IPS-18a (cell line): ENCODE measurements around the gene AXIN2.

ENCODE experiments used
- H3K27ac ChIP-seq: one replicate; pipeline ENCODE4 v1.5.1; 2013; ENCODE audit warnings: low read length
- H3K27me3 ChIP-seq: one replicate; pipeline ENCODE4 v1.6.1; 2013; ENCODE audit warnings: mild to moderate bottlenecking, low read length; ENCODE audit not compliant: control insufficient read depth, insufficient read depth
- H3K36me3 ChIP-seq: one replicate; pipeline ENCODE4 v1.6.1; 2013; ENCODE audit warnings: low read depth, low read length; ENCODE audit not compliant: control insufficient read depth
- H3K4me1 ChIP-seq: one replicate; pipeline ENCODE4 v1.6.1; 2013; ENCODE audit warnings: low read depth, low read length; ENCODE audit not compliant: control insufficient read depth
- H3K4me3 ChIP-seq: one replicate; pipeline ENCODE4 v1.5.1; 2013; ENCODE audit warnings: low read length
- H3K9ac ChIP-seq: one replicate; pipeline ENCODE4 v1.6.1; 2013; ENCODE audit warnings: mild to moderate bottlenecking, low read length, moderate library complexity
- H3K9me3 ChIP-seq: one replicate; pipeline ENCODE4 v1.6.1; 2013; ENCODE audit warnings: low read depth, low read length; ENCODE audit not compliant: control insufficient read depth

Gene AXIN2

GRCh38 chr17:65576939-65577338, 15.5 kb upstream of the AXIN2 start:
- Histone ChIP-seq H3K27me3 (no peaks in the 10 kb centered on the region), H3K9ac (no peak overlapping the region), H3K9me3 (no peaks in the 10 kb centered on the region), H3K36me3 (no peaks in the 10 kb centered on the region), H3K4me3 (no peak overlapping the region), H3K4me1 (peaks cover 25% of the 10 kb centered on the region), H3K27ac (no peak overlapping the region)

DNA sequence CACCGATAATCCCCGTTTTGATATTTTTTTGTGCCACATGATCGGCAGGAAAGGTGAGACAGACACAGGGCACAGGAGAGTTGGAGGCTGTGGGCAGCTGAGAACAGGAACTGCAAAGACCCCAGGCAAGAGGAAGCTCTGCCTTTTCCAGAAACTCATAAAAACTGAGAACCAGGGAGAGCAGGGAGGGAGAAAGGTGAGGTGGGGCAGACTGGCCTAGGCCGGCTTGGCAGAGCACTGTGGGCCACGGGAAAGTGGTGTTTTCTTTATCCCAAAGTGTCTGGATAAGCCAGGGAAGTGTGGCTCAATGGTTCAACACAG, 11.8 kb upstream of the AXIN2 start:
- H3K27ac ChIP-seq = peak overlapping the region; percentile 73
- peaks cover 4% of the 10 kb centered on the region for H3K27me3 ChIP-seq
- H3K9me3 ChIP-seq = no peaks in the 10 kb centered on the region
- H3K4me3 ChIP-seq = peak overlapping the region; percentile 22
- H3K9ac ChIP-seq = peak overlapping the region; percentile 51
- peaks cover 38% of the 10 kb centered on the region for H3K4me1 ChIP-seq
- no peaks in the 10 kb centered on the region for H3K36me3 ChIP-seq

GRCh38 chr17:65572581-65573281, 11.3 kb upstream of the AXIN2 start:
- Histone ChIP-seq H3K4me3 (peak overlapping the region; percentile 58), H3K9me3 (no peaks in the 10 kb centered on the region), H3K9ac (peak overlapping the region; percentile 54), H3K27me3 (peaks cover 4% of the 10 kb centered on the region), H3K4me1 (peaks cover 38% of the 10 kb centered on the region), H3K36me3 (no peaks in the 10 kb centered on the region), H3K27ac (peak overlapping the region; percentile 94)

- Histone ChIP-seq H3K9ac (peak overlapping the region; percentile 54), H3K27me3 (peaks cover 4% of the 10 kb centered on the region), H3K27ac (peak overlapping the region; percentile 94), H3K4me1 (peaks cover 38% of the 10 kb centered on the region), H3K36me3 (no peaks in the 10 kb centered on the region), H3K9me3 (no peaks in the 10 kb centered on the region), H3K4me3 (peak overlapping the region; percentile 58)
These were observed 10.7 kb upstream of the AXIN2 start for GRCh38 chr17:65572186-65572580.

GRCh38 chr17:65568918-65569317, 7.5 kb upstream of the AXIN2 start:
- Histone ChIP-seq H3K27me3 (peaks cover 4% of the 10 kb centered on the region), H3K9ac (no peak overlapping the region), H3K27ac (no peak overlapping the region), H3K4me3 (no peak overlapping the region), H3K9me3 (no peaks in the 10 kb centered on the region), H3K4me1 (peaks cover 34% of the 10 kb centered on the region), H3K36me3 (no peaks in the 10 kb centered on the region)

GRCh38 chr17:65567566-65567965, 6.1 kb upstream of the AXIN2 start:
- no peaks in the 10 kb centered on the region for H3K36me3 ChIP-seq
- H3K4me1 ChIP-seq = peaks cover 27% of the 10 kb centered on the region
- no peaks in the 10 kb centered on the region for H3K9me3 ChIP-seq
- H3K4me3 ChIP-seq = no peak overlapping the region
- H3K27ac ChIP-seq = no peak overlapping the region
- H3K9ac ChIP-seq = no peak overlapping the region
- H3K27me3 ChIP-seq = peaks cover 6% of the 10 kb centered on the region

DNA sequence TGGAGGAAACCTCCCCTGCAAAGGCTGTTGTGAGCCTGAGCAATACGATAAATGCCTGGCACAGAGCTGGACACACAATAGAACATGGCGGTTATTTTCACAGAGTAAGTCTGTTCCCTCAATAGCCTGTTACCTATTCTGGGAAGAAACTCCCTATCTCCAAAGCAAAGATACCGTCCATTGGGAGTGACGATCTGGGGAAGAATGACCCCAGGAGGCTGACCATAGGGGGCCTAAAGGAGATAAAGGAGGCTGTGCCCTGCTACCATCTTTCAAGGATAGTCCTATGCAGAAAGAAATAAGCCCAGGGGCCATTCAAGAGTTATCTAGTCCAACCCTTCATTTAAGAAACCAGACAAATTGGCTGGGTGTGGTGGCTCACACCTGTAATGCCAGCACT, 4.1 kb upstream of the AXIN2 start:
- Histone ChIP-seq H3K27me3 (peaks cover 6% of the 10 kb centered on the region), H3K4me1 (peaks cover 13% of the 10 kb centered on the region), H3K4me3 (no peak overlapping the region), H3K9ac (no peak overlapping the region), H3K27ac (no peak overlapping the region), H3K36me3 (no peaks in the 10 kb centered on the region), H3K9me3 (no peaks in the 10 kb centered on the region)

GRCh38 chr17:65564793-65565192, 3.3 kb upstream of the AXIN2 start:
- peaks cover 6% of the 10 kb centered on the region for H3K27me3 ChIP-seq
- H3K9me3 ChIP-seq = no peaks in the 10 kb centered on the region
- H3K4me3 ChIP-seq = no peak overlapping the region
- H3K9ac ChIP-seq = no peak overlapping the region
- no peak overlapping the region for H3K27ac ChIP-seq
- H3K4me1 ChIP-seq = peaks cover 13% of the 10 kb centered on the region
- no peaks in the 10 kb centered on the region for H3K36me3 ChIP-seq

DNA sequence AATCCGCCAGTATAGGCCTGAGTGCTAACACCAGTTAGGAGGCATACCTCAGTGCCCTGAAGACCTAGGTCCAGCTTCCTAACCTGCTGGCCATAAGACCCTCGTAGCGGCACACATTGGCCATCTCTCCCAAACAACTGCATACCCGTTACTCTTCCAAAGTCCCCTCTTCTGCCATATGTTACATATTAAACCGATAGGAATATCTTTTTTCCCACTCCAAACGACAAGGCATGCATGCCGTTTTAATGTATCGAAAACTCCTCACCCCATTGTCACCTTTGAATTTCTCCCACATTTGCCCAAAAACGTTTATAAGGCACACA, 721 bp upstream of the AXIN2 start:
- H3K9ac ChIP-seq = no peak overlapping the region
- peaks cover 20% of the 10 kb centered on the region for H3K27me3 ChIP-seq
- H3K4me1 ChIP-seq = peaks cover 28% of the 10 kb centered on the region
- no peak overlapping the region for H3K27ac ChIP-seq
- peaks cover 10% of the 10 kb centered on the region for H3K36me3 ChIP-seq
- peak overlapping the region; percentile 25 for H3K4me3 ChIP-seq
- H3K9me3 ChIP-seq = no peaks in the 10 kb centered on the region

- Histone ChIP-seq H3K36me3 (peaks cover 18% of the 10 kb centered on the region), H3K9ac (peak overlapping the region; percentile 51), H3K27ac (no peak overlapping the region), H3K4me1 (peaks cover 36% of the 10 kb centered on the region), H3K9me3 (no peaks in the 10 kb centered on the region), H3K4me3 (peak overlapping the region; percentile 96), H3K27me3 (peaks cover 20% of the 10 kb centered on the region)
These were observed 608 bp downstream of the AXIN2 start for GRCh38 chr17:65560628-65561451.

DNA sequence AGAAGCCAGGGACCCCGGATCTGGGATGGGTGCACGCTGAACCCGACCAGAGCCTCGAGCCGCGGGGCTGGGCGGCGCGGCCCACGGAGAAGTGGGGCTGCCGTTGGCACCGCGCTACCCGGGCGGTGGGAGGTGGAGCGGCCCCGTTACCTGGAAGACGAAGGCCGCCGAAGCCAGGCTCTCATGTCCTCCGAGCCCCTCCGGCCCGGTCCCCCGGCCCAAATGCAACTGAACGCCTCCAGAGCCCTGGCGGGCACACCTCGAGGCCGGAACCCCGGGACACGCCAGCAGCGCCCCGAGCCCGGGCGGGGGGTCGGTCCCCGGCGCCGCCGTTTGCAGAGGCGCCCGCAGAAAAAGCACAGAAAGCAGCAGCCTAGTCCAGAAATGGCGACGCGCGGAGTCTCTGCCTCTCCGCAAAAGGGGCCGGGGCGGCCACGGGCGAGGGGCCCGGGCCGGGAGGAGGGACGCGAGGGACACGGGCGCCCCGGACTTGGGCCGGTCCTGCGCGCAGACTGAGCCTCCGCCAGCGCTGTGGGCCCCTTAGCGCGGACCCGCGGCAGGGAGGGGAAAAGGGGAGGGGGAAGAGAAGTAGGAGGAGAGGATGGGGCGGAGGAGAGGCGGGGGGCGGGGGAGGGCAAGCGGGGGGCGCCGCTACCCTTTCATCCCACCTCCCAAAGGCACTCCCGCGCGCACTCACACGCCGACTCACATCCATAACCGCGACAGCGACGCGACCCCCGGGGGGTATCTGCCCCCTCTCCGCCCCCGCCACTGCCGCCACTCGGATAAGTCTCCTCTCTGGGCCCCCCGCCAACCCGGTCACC, 1.4 kb downstream of the AXIN2 start:
- peak overlapping the region; percentile 73 for H3K9ac ChIP-seq
- peaks cover 34% of the 10 kb centered on the region for H3K4me1 ChIP-seq
- H3K27ac ChIP-seq = no peak overlapping the region

More for the DNA sequence above, 1.4 kb downstream of the AXIN2 start:
- no peaks in the 10 kb centered on the region for H3K9me3 ChIP-seq
- H3K4me3 ChIP-seq = peak overlapping the region; percentile 96
- H3K27me3 ChIP-seq = peaks cover 20% of the 10 kb centered on the region
- peaks cover 22% of the 10 kb centered on the region for H3K36me3 ChIP-seq
